Stimulated activated CD4-positive, alpha-beta T cell treated with anti-CD3 and anti-CD28 coated beads, Interleukin-4, amount 100 ng/mL, for 4 hours (primary cell): ENCODE data around the gene CAMK2N2.

ENCODE experiments used
- DNase-seq, 2 experiments: peaks; one replicate each; pipeline ENCODE4 v3.0.0-alpha.2; 2020

CAMK2N2 gene

DNA sequence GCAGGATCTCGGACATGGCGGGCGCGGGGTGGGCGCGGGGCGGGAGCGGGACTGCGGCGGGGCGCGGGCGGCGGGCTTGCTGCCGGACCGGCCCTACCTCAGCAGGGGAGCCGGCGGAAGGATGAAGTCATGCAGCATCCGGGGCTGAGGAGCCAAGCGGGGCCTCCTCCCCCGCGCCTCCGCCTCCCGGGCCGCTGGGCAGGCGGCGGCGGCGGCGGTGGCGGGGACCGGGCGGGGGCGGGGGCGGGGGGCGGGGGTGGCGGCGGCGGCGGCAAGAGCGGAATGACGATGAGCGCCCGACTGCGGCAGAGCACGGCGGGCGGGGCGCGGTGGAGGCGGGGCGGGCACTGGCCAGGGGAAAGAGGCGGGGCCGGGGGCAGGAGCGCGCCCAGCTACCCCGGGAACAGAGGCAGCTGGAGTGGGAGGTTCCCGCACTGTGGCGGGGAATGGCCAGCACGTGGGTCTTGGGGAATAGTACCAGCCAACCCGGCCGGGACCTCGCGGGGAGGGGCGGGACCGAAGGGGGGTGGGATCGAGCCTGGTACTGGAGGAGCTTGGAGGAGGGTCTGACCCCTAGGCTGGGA, at the start of gene CAMK2N2:
TSS of gene CAMK2N2 (minus strand) at position 284 of the 584 bp plus-strand sequence. CDS start at position 16, 268 bp downstream.
- DNase-seq = peak; percentile 55 to 59

DNA sequence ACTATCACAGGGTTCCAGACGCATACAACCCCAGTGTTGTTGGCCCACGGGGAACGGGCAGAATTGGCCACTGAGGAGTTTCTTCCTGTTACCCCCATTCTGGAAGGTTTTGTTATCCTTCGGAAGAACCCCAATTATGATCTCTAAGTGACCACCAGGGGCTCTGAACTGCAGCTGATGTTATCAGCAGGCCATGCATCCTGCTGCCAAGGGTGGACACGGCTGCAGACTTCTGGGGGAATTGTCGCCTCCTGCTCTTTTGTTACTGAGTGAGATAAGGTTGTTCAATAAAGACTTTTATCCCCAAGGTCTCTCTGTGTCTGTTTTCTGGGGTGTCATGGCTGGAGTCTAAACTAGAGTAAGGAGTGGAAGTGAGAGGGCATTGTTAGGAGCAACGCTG, 47.4 kb upstream of the CAMK2N2 start:
- DNase-seq = no peak

DNA sequence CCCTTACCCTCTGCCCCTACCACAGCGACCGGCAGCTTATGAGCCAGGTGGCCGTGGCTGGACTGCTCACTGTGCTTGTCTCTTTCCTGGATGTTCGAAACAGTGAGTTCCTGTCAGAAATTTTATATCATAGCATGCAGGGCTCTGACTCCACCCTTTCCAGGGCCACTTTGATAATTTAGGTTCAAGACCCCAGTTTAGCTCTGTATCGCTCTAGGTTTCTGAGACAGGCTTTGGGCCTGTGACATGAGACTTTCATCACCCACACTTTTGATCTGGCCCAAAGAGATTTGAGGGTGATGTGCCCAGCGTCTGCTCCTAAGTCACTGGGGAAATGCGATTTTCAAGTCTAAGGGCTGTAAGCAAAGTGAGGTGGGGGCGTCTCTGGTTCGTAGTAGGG, 46.6 kb upstream of the CAMK2N2 start:
- no peak for DNase-seq

GRCh38 chr3:184306341-184306972, 45.1 kb upstream of the CAMK2N2 start:
- no peak for DNase-seq

GRCh38 chr3:184305577-184305976, 44.2 kb upstream of the CAMK2N2 start:
- no peak for DNase-seq

DNA sequence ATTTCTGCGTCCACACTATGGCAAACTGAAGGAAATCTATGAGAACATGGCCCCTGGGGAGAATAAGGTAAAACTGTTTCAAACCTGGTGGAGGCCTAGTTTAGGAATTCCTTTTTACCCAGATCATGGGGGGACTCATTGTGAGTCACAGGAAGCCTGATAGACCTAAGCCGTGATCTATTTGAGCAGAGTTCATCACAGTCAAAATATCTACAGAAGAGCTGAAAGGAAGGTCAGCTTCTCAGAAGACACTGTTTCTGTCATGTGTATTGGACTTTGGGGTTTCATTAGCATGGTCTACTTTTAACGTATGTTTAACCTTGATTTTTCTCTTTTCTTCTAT, 39.0 kb upstream of the CAMK2N2 start:
- DNase-seq = no peak

- no peak for DNase-seq
Measured at GRCh38 chr3:184299488-184300377, 38.4 kb upstream of the CAMK2N2 start.

DNA sequence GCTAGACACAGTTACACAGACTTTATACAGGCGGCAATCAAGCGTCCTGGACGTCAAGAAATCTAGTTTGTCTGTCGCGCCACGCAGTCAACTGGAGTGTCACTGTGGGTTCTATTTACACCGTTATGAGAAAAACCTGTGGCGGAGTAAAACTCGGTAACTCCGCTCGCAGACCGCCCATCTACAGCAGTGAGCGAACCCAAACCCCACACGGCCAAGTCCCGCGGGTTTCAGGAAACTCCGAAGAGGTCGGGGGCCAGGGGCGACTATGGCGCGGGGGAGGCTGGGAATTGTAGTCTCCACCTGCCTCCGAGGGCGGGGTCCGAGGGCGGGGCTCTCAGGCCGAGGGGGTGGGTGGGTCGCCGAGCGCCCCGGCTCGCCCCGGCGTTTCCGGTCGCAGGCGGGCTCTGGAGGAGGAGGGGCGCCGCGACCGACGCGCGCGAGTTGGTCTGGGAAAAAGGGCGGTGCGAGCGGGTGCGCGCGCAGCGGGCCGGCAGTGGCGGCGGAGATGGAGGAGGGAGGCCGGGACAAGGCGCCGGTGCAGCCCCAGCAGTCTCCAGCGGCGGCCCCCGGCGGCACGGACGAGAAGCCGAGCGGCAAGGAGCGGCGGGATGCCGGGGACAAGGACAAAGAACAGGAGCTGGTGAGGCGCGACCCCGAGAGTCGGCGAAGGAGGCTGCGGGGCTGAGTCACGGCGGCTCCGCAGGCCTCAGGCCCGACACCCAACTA, 37.6 kb upstream of the CAMK2N2 start, which contains the start of gene PSMD2:
TSS of gene PSMD2 (plus strand) at position 483 of the 729 bp plus-strand sequence. CDS start at position 509, 26 bp downstream.
- DNase-seq = peak; percentile 97 to 98

- no peak for DNase-seq
Measured at GRCh38 chr3:184296616-184297015, 35.3 kb upstream of the CAMK2N2 start.

- no peak for DNase-seq
Measured at GRCh38 chr3:184295771-184296170, 34.4 kb upstream of the CAMK2N2 start.

- no peak for DNase-seq
Measured at GRCh38 chr3:184291738-184292445, 30.5 kb upstream of the CAMK2N2 start.

DNA sequence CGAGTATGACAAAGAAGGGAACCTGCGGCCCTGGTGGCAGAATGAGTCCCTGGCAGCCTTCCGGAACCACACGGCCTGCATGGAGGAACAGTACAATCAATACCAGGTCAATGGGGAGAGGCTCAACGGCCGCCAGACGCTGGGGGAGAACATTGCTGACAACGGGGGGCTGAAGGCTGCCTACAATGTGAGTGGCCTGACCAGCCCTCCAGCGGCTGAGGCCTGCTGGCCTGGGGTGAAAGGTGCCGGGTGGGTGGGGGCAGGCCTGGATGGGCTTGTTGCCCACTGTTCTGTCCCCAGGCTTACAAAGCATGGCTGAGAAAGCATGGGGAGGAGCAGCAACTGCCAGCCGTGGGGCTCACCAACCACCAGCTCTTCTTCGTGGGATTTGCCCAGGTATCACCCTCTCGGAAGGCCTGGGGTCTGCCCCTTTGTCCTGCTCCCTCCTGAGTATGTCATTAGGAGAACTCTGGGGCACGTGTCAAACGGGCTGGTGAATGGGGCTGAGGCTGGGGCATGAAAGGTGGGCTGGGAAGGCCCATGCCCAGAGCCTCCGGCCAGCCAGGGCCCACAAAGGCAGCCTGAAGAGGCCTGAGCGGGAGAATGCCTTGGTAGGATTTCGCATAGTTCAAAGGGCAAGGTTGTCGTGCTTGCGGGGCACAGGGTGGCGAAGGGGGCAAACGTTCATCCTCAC, 29.8 kb upstream of the CAMK2N2 start:
- DNase-seq = no peak

DNA sequence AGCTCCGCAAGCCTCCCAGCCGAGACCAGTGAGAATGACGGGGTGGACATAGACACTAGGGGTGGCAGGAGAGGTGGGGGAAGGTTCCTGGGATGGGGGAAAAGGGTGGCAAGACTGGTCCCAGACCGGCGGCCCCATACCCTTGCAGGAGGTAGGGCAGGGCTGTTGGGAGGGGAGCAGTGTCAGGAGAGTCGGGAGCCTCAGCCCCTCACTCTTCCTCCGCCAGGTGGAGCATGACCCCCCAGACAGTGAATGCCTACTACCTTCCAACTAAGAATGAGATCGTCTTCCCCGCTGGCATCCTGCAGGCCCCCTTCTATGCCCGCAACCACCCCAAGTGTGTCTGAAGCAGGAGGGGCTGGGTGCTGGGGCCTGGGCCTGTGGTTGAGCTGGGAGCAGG, 29.0 kb upstream of the CAMK2N2 start:
- no peak for DNase-seq

DNA sequence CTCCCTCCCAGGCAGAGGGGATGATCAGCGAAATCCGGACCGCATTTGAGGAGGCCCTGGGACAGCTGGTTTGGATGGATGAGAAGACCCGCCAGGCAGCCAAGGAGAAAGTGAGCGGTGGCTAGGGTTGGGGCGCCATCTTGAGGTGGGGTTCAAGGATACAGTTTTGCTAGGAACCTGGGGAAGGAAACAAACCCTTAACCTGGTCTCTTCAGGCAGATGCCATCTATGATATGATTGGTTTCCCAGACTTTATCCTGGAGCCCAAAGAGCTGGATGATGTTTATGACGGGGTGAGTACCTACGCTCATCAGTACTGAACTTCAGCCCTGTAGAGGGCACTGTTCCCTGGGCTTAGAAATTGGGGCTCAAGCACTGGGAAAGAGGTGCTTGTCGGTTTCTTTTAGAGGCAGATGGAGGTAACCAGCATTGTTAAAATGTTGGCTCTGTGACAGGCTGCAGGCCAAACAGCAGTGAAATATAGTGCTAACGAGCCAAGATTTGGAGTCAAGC, 28.1 kb upstream of the CAMK2N2 start:
- peak; percentile 55 to 63 for DNase-seq

DNA sequence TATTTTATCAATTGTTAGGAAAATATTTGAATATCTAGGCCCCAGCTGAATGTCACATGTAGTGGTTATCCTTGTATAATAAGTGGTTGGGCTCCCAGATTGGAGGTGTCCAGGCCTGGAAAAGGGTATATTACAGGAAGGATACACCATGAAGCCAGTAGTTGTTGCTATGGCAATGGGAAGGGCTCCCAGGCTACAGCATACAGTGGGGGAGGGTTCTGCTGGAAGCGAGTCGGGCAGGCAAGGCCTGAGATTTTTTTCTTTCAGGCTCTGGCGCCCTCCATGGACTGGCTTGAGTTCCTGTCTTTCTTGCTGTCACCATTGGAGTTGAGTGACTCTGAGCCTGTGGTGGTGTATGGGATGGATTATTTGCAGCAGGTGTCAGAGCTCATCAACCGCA, 23.3 kb upstream of the CAMK2N2 start:
- DNase-seq = no peak

DNA sequence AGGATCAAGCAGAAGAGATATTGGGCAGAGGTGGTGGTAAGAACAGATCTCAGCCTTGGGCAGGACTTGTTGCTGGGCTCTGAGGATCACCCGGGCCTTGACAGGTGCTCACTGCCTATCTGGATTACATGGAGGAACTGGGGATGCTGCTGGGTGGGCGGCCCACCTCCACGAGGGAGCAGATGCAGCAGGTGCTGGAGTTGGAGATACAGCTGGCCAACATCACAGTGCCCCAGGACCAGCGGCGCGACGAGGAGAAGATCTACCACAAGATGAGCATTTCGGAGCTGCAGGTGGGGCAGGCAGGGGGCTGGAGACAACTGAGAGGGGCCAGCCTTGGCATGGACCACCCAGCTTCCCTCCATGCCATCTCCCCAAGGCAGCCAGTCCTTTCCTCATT, 22.3 kb upstream of the CAMK2N2 start:
- DNase-seq = no peak

GRCh38 chr3:184282941-184283340, 21.6 kb upstream of the CAMK2N2 start:
- DNase-seq = no peak

DNA sequence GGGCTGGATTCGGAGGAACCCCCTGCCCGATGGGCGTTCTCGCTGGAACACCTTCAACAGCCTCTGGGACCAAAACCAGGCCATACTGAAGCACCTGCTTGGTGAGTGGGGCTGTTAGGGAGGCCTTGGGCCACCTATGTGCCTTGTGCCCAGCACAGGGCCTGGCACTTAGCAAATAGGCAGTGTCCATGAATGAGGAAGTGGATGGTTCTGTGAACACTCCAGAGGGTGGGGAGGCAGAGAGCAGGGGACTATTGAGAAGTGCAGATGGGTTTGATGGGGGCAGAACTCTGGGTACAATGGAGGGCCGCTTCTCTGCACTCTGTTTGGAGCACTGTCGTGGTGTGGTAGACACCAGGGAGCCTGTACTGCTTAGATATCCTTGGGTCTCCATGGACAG, 16.0 kb upstream of the CAMK2N2 start:
- no peak for DNase-seq

DNA sequence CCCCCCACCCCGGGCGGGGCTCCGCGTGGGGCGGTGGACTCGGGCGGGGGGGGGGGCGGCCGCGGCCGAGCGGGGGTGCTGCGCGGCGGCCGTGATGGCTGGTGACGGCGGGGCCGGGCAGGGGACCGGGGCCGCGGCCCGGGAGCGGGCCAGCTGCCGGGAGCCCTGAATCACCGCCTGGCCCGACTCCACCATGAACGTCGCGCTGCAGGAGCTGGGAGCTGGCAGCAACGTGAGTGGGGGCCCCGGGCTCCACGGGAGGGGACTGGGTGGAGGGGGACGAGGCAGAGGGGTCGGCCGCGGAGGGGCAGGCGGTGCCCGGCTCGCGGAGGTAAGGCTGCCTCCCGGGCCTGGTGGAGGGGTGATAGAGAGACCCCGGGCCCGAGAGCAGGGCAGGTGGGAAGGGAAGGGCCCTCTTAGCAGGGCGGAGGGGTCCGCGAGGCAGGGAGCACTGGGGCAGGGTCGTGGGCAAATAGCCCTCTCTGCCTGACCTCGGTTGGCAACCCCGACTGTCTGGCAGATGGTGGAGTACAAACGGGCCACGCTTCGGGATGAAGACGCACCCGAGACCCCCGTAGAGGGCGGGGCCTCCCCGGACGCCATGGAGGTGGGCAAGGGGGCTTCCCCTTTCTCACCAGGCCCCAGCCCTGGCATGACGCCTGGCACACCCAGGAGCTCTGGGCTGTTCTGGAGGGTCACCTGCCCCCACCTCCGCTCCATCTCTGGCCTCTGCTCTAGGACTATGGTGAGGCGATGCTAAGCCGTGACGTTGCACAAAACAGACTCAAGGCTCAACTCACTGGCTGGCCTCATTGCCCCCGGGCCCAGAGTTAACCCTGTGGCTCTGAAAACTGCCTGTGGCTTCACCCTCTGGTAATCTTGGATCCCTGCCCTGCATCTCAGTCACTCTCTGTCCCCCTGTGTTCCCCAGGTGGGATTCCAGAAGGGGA, 14.9 kb upstream of the CAMK2N2 start, which contains the start of gene ECE2:
TSS of gene ECE2 (plus strand) at position 62 of the 950 bp plus-strand sequence. CDS start at position 194, 132 bp downstream.
- DNase-seq = no peak

- DNase-seq = no peak
Measured at GRCh38 chr3:184275381-184275701, 14.0 kb upstream of the CAMK2N2 start.
